Thyroid gland (tissue), 4 donors: ENCODE data around the gene TMEM266. TPM values are rescaled to one million over a fixed set of nuclear protein-coding genes. Genes with fewer than 3 reads are reported as not detected.
A peak's percentile ranks its signal among the peaks of the same experiment; 100 is the strongest.

Experiments used
- DNase-seq, 2 donors: peaks; one replicate each; pipeline ENCODE4 v3.0.0-alpha.2; 2019
- H3K27ac ChIP-seq, 3 donors: fragments of 200-600 bp; sonication (generic); 1 replicate in 2 of 3; 2 replicates in 1 of 3; pipeline ENCODE4 v1.5.1; 2016 to 2019; ENCODE audit warnings: mild to moderate bottlenecking in 1 of 3, moderate library complexity in 1 of 3
- H3K27me3 ChIP-seq: fragments of 200-600 bp; sonication (generic); one replicate; pipeline ENCODE4 v1.5.1; 2019
- H3K36me3 ChIP-seq, 2 donors: fragments of 200-600 bp; sonication (generic); one replicate each; pipeline ENCODE4 v1.5.1; 2016 to 2019
- H3K4me1 ChIP-seq, 2 donors: fragments of 200-600 bp; sonication (generic); one replicate each; pipeline ENCODE4 v1.5.1; 2017 to 2019
- H3K4me3 ChIP-seq, 3 donors: fragments of 200-600 bp; sonication (generic); replicated peaks in 1 of 3; 1 replicate in 2 of 3; 2 replicates in 1 of 3; pipeline ENCODE4 v1.5.1; 2016; ENCODE audit warnings: mild to moderate bottlenecking in 1 of 3
- H3K9me3 ChIP-seq: fragments of 200-600 bp; sonication (generic); one replicate; pipeline ENCODE4 v1.5.1; 2017
- POLR2A ChIP-seq, 2 donors: fragments of 450-650 bp; IDR thresholded peaks; one replicate each; pipeline ENCODE4 v1.6.1; 2017; ENCODE audit warnings: antibody characterized with exemption in 2 of 2, mild to moderate bottlenecking in 2 of 2, moderate library complexity in 1 of 2
- WGBS, 2 donors: methylation state at CpG; one replicate each; pipeline ENCODE4 v1.1.5; 2017; 5-methylcytosine and 5-hydroxymethylcytosine counted together
- intact Hi-C: fragments of 100-400 bp; cut with DNase I; formaldehyde crosslinking; loops from one replicate; pipeline ENCODE4 v1.15.1; 2023
- total RNA-seq, 4 donors: library from RNA; depleted of rRNA; stranded (reverse); fragments of >200 nt; gene quantifications; one replicate each; pipeline ENCODE4 v1.2.3, GENCODE V29; 2016
- TF ChIP-seq, protein P1 (sequence below), 6 experiments: fragments of 200-600 bp in 3 of 6; fragments of 450-650 bp in 3 of 6; sonication (generic) in 3 of 6; IDR thresholded peaks; one replicate each; pipeline ENCODE4 v1.5.1; 2016 to 2019; ENCODE audit warnings: antibody characterized with exemption in 6 of 6, mild to moderate bottlenecking in 2 of 6, inconsistent platforms in 1 of 6, moderate library complexity in 1 of 6

The TMEM266 gene
- total RNA-seq, 4 donors from 2014 or later = not detected

DNA sequence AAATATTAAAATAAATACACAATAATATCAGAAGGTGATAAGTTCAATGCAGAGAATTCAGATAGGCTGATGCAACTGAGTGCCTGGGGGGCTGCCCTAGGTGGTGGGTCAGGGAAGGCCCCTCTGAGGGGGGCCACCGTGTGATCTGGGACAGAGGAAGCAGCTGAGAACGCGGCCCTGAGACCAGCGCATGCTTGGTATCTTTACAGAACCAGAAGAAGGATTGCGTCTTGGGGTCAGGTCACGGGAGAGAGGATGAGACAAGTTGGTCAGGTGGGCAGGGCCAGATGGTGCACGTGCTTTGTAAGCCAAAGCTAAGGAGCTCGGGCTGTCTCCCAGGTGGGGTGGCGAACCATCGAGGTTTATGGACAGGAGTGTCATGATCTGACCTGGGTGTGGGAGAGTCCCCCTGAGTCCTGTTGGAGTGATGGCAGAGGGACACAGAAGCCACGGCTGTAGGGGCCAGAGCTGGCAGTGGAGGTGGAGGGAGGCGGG lies 130.3 kb downstream of the TMEM266 start:
- TF ChIP-seq, protein P1, sequence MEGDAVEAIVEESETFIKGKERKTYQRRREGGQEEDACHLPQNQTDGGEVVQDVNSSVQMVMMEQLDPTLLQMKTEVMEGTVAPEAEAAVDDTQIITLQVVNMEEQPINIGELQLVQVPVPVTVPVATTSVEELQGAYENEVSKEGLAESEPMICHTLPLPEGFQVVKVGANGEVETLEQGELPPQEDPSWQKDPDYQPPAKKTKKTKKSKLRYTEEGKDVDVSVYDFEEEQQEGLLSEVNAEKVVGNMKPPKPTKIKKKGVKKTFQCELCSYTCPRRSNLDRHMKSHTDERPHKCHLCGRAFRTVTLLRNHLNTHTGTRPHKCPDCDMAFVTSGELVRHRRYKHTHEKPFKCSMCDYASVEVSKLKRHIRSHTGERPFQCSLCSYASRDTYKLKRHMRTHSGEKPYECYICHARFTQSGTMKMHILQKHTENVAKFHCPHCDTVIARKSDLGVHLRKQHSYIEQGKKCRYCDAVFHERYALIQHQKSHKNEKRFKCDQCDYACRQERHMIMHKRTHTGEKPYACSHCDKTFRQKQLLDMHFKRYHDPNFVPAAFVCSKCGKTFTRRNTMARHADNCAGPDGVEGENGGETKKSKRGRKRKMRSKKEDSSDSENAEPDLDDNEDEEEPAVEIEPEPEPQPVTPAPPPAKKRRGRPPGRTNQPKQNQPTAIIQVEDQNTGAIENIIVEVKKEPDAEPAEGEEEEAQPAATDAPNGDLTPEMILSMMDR (IDR thresholded peaks at IDR 0.05) = no peak
- no peak for TF ChIP-seq POLR2A (IDR thresholded peaks at IDR 0.05)

DNA sequence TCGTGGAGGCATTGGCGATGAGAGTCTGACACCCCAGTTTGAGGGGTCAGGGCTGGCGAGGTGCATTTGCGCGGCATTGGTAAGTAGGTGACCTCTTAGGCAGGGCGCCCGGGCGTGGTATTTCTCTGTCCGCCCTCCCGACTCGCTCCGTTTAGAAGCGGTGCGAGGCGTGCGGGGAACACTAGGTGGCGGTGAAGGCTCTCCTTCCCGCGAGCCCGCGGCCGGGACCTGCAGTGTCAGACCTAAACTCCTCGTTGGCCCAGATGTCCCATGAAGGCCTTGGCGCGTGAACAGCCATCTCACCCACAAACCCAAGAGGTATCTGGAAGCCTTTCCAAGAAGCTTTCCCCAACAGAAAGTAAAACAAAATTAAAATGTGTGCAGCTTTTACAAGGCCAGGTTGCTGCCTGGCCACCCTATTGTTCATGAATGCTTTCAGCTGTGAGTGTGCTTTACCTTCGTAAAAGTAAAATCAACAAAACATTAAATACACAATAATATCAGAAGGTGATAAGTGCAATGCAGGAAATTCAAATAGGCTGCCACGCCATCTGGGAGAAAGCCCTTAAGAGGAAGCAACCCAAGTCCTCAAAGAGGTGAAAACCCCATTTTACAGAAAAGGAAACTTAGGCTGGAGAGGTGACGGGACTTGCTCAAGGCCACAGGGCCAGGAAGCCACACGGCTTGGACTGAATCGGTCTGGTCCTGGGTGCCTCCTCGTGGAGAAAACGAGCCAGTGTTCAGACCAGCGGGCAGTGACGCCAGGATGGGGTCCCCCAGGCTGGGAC lies 131.2 kb downstream of the TMEM266 start:
- intact Hi-C loops = loop anchor here (5.0 to 10.0 kb wide), 2 partner anchors 146 to 654 kb away; partner anchors contain the start of gene ISL2
- TF ChIP-seq POLR2A (IDR thresholded peaks at IDR 0.05) = no peak
- TF ChIP-seq, protein P1 (IDR thresholded peaks at IDR 0.05) = peak; percentile 56 to 89 (median 76)
- Histone ChIP-seq H3K4me1 (peaks cover 0 to 8% of the 10 kb centered on the region in 2 donors), H3K36me3 (no peaks in the 10 kb centered on the region), H3K9me3 (no peaks in the 10 kb centered on the region), H3K27me3 (no peaks in the 10 kb centered on the region), H3K27ac (no peak overlapping the region), H3K4me3 (no peak overlapping the region)
- 25 to 27% methylated on average over 28 to 29 of the region's 34 CpGs for WGBS, 2 donors
- peak; percentile 72 to 81 for DNase-seq

More for the DNA sequence above, 130.3 kb downstream of the TMEM266 start:
- intact Hi-C loops = loop anchor here (5.0 to 10.0 kb wide), 2 partner anchors 147 to 655 kb away; partner anchors contain the start of gene ISL2
- Histone ChIP-seq H3K4me3 (no peak overlapping the region), H3K36me3 (no peaks in the 10 kb centered on the region), H3K4me1 (peaks cover 0 to 8% of the 10 kb centered on the region in 2 donors), H3K27me3 (no peaks in the 10 kb centered on the region), H3K27ac (no peak overlapping the region), H3K9me3 (no peaks in the 10 kb centered on the region)
- WGBS, 2 donors = 47 to 63% methylated on average over 12 of the region's 12 CpGs
- DNase-seq = no peak

DNA sequence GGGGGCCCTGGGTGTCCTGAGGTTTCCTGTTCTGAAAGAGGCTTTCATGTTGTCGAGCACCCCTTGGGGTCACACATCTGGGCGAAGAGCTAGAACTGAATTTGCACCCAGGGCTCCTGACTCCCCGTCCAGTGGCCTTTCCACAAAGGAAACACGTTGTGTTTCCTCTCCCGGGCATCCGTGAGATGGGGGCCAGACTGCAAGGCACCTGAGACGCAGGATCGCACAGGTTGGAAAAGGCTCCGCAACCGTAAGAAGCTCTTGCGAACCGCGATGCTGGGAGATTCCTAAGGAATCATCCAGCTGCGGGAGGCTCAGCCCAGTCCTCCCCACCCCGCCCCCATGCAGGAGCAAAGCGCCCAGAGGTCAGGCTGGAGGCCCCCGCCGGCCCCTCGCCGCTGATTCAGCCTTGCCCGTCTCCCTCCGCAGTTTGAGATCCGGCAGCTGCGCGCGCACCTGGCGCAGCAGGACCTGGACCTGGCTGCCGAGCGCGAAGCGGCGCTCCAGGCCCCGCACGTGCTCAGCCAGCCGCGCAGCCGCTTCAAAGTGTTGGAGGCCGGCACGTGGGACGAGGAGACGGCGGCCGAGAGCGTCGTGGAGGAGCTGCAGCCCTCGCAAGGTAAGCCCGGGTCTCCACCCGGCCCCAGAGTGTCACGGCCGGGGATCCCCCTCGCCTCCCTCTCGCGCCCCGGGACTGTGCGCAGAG lies 131.9 kb downstream of the TMEM266 start:
- TF ChIP-seq, protein P1 (IDR thresholded peaks at IDR 0.05) = no peak
- no peak for TF ChIP-seq POLR2A (IDR thresholded peaks at IDR 0.05)
- H3K4me3 ChIP-seq = no peak overlapping the region
- WGBS, 2 donors = 62 to 80% methylated on average over 13 to 28 of the region's 55 CpGs
- H3K27ac ChIP-seq = no peak overlapping the region
- H3K9me3 ChIP-seq = no peaks in the 10 kb centered on the region
- no peak for DNase-seq
- H3K27me3 ChIP-seq = no peaks in the 10 kb centered on the region
- peaks cover 0 to 12% of the 10 kb centered on the region in 2 donors for H3K4me1 ChIP-seq
- intact Hi-C loops = loop anchor here (5.0 to 10.0 kb wide), 2 partner anchors 146 to 653 kb away; partner anchors contain the start of gene ISL2
- no peaks in the 10 kb centered on the region for H3K36me3 ChIP-seq

DNA sequence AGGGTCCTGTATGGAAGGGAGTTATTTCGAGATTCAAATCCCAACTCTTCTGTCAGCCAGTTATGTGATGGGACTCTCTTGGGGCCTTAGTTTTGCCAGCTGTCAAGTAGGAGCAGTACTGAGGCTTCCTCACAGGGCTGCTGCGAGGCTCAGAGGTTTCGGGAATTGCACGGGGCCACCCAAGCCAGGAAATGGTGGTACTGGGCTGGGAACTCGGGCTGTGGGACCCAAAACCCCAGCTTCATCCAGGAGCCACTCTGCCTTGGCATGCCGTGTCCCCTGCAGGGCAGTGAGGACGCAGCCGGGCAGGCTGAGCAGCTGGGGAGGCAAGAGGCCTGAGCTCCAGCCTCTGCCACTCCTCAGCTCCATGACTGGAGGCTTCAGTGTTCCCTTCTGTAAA lies 132.9 kb downstream of the TMEM266 start:
- intact Hi-C loops = loop anchor here (5.0 to 10.0 kb wide), 2 partner anchors 145 to 652 kb away; partner anchors contain the start of gene ISL2
- TF ChIP-seq, protein P1 (IDR thresholded peaks at IDR 0.05) = no peak
- no peak for TF ChIP-seq POLR2A (IDR thresholded peaks at IDR 0.05)
- Histone ChIP-seq H3K4me3 (no peak overlapping the region), H3K27ac (no peak overlapping the region), H3K27me3 (no peaks in the 10 kb centered on the region), H3K9me3 (no peaks in the 10 kb centered on the region), H3K4me1 (peaks cover 0 to 22% of the 10 kb centered on the region in 2 donors), H3K36me3 (no peaks in the 10 kb centered on the region)
- DNase-seq = no peak
- WGBS, 2 donors = 90 to 93% methylated on average over 7 to 8 of the region's 8 CpGs
